Effector memory CD4-positive, alpha-beta T cell (primary cell): ENCODE data around the gene CLK2.
"Not testable (repeated sequence)": the region's sequence is repeated elsewhere in the genome, so short reads cannot be mapped to it uniquely, and the experiment has no call there.

ENCODE experiments used
- DNase-seq, 3 donors: peaks; one replicate each; pipeline ENCODE4 v3.0.0-alpha.2; 2020
- H3K27ac ChIP-seq: 2 replicates; pipeline ENCODE4 v1.7.0; 2013; ENCODE audit warnings: mild to moderate bottlenecking, low read length, moderate library complexity; ENCODE audit not compliant: insufficient read depth, poor library complexity, severe bottlenecking
- H3K27me3 ChIP-seq: replicated peaks from 2 replicates; pipeline ENCODE4 v1.7.0; 2013; ENCODE audit warnings: mild to moderate bottlenecking, low read length; ENCODE audit not compliant: insufficient read depth, control insufficient read depth, poor library complexity, severe bottlenecking
- H3K36me3 ChIP-seq: 2 replicates; pipeline ENCODE4 v1.7.0; 2013; ENCODE audit warnings: mild to moderate bottlenecking, low read length, moderate library complexity; ENCODE audit not compliant: control insufficient read depth, insufficient read depth
- H3K4me1 ChIP-seq: 2 replicates; pipeline ENCODE4 v1.7.0; 2013; ENCODE audit warnings: low read length, mild to moderate bottlenecking; ENCODE audit not compliant: control insufficient read depth, insufficient read depth, poor library complexity, severe bottlenecking
- H3K4me3 ChIP-seq: 2 replicates; pipeline ENCODE4 v1.7.0; 2013; ENCODE audit warnings: low read length, low read depth, mild to moderate bottlenecking; ENCODE audit not compliant: insufficient read depth, poor library complexity, severe bottlenecking
- H3K9me3 ChIP-seq: 2 replicates; pipeline ENCODE4 v1.7.0; 2013; ENCODE audit warnings: mild to moderate bottlenecking, low read length, moderate library complexity; ENCODE audit not compliant: control insufficient read depth

The CLK2 gene

GRCh38 chr1:155254228-155254713 lies 19.0 kb downstream of the CLK2 start:
- H3K4me3 ChIP-seq: no peak overlapping the region
- H3K36me3 ChIP-seq: peaks cover 18% of the 10 kb centered on the region
- H3K27ac ChIP-seq: no peak overlapping the region
- H3K27me3 ChIP-seq: no peaks in the 10 kb centered on the region
- H3K9me3 ChIP-seq: no peaks in the 10 kb centered on the region
- peaks cover 20% of the 10 kb centered on the region for H3K4me1 ChIP-seq
- no peak for DNase-seq

DNA sequence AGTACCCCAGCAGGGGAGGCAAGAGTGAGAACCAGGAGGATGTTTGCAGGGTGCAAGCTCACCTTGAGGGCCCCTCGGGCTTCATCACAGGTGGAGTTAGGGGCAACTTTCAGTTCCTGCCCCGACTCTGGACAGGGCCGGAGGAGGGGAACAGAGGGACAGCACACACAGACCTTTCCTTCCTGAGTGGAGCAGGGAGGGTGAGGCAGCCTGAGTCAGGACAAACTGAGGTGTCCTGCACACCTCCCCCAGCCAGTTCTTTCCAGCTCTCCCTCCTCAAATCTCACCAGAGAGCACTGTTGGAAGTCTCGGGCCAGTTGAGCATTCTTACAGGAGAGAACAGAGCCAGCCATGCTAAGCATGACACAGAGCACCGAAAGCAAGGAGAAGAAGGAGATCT lies 19.5 kb downstream of the CLK2 start:
- Histone ChIP-seq H3K27ac (no peak overlapping the region), H3K27me3 (no peaks in the 10 kb centered on the region)
- no peak for DNase-seq

DNA sequence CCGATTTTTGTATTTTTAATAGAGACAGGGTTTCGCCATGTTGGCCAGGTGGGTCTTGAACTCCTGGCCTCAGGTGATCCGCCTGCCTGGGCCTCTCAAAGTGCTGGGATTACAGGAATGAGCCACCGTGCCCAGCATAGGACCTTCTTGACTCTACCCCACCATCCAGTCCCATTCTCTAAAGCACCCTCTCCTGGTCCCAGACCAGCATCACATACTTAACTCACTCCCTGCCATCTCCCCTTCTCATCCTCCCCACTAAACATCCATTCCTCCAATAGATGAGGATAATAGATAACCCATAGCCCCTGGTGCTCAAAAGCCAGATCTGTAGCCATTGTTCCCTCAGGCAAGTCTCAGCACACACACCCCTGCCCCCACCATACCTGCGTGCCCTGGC lies 20.1 kb downstream of the CLK2 start:
- Histone ChIP-seq H3K27me3 (no peaks in the 10 kb centered on the region), H3K36me3 (peaks cover 14% of the 10 kb centered on the region), H3K9me3 (no peaks in the 10 kb centered on the region), H3K27ac (no peak overlapping the region), H3K4me3 (no peak overlapping the region), H3K4me1 (peaks cover 20% of the 10 kb centered on the region)
- DNase-seq: no peak

More for the DNA sequence above, 19.5 kb downstream of the CLK2 start:
- peaks cover 20% of the 10 kb centered on the region for H3K4me1 ChIP-seq
- no peak overlapping the region for H3K4me3 ChIP-seq
- peaks cover 18% of the 10 kb centered on the region for H3K36me3 ChIP-seq
- H3K9me3 ChIP-seq: no peaks in the 10 kb centered on the region

GRCh38 chr1:155251566-155251965 lies 21.7 kb downstream of the CLK2 start:
- Histone ChIP-seq H3K36me3 (peaks cover 5% of the 10 kb centered on the region), H3K27me3 (no peaks in the 10 kb centered on the region), H3K4me3 (no peak overlapping the region), H3K4me1 (peaks cover 20% of the 10 kb centered on the region), H3K27ac (no peak overlapping the region), H3K9me3 (no peaks in the 10 kb centered on the region)
- no peak for DNase-seq

- Histone ChIP-seq H3K36me3 (no peaks in the 10 kb centered on the region), H3K4me1 (peaks cover 18% of the 10 kb centered on the region), H3K27ac (no peak overlapping the region), H3K27me3 (no peaks in the 10 kb centered on the region), H3K4me3 (peak overlapping the region; percentile 52), H3K9me3 (no peaks in the 10 kb centered on the region)
- DNase-seq: peak; percentile 87 to 94 (median 93)
These were observed 22.5 kb downstream of the CLK2 start for GRCh38 chr1:155250633-155251449.

DNA sequence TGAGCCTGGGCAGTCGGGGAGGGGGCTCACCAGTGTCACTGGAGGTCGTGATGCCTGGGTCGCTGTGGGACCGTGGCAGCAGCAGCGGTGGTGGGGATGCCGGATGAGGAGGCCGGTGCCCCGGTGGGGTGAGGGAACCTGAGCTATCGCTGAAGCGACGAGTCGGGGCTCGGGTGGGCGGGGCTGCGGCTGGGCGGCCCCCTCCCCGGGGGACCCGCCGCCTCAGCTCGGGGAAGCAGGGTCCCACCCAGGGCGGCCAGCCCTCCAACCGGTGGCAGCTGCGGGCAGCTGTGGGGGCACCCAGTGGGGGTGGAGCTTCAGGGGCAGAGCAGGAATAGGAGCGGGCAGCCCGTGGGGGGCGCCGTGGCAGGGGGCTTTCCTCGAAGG lies 23.1 kb downstream of the CLK2 start:
- Histone ChIP-seq H3K4me1 (peaks cover 13% of the 10 kb centered on the region), H3K36me3 (no peaks in the 10 kb centered on the region), H3K9me3 (no peaks in the 10 kb centered on the region), H3K4me3 (peak overlapping the region; percentile 52), H3K27me3 (no peaks in the 10 kb centered on the region), H3K27ac (no peak overlapping the region)
- peak in 1 of 3 donors; percentile 7 for DNase-seq

GRCh38 chr1:155247667-155248553 lies 25.4 kb downstream of the CLK2 start:
- Histone ChIP-seq H3K27me3 (no peaks in the 10 kb centered on the region), H3K36me3 (no peaks in the 10 kb centered on the region), H3K4me3 (no peak overlapping the region), H3K9me3 (no peaks in the 10 kb centered on the region), H3K27ac (no peak overlapping the region), H3K4me1 (peaks cover 21% of the 10 kb centered on the region)
- no peak for DNase-seq

DNA sequence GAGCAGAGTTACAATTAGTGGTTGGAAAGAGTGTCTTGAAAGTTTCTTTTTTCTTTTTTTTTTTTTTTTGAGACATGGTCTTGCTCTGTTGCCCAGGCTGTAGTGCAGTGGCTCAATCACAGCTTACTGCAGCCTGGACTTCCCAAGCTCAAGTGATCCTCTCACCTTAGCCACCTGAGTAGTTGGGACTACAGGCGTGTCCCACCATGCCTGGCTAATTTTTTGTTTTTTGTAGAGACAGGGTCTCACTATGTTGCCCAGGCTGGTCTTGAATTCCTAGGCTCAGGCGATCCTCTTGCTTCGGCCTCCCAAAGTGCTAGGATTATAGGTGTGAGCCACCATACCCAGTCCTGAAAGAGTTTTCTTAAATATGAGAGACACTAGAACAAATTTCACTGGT lies 26.5 kb downstream of the CLK2 start:
- DNase-seq, H3K27me3 ChIP-seq, H3K36me3 ChIP-seq, H3K9me3 ChIP-seq, H3K27ac ChIP-seq, H3K4me3 ChIP-seq: not testable (repeated sequence)
- H3K4me1 ChIP-seq: peaks cover 21% of the 10 kb centered on the region

DNA sequence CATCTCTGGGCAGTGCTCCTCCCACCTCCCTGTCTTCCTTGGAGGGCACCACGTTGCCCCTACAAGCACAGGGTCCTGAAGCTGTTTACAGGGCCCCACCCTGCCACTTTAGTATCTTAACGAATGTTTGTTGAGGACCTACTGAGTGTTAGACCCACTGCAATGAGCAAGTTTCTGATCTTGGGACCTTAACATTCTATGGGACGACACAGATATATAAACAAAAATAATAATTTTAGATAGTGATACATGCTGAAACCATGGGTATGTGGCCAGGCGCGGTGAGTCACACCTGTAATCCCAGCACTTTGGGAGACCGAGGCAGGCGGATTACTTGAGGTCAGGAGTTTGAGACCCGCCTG lies 28.2 kb downstream of the CLK2 start:
- Histone ChIP-seq H3K27ac (peak overlapping the region; percentile 66), H3K4me3 (peak overlapping the region; percentile 63), H3K27me3 (no peaks in the 10 kb centered on the region), H3K9me3 (no peaks in the 10 kb centered on the region), H3K36me3 (no peaks in the 10 kb centered on the region), H3K4me1 (peaks cover 16% of the 10 kb centered on the region)
- DNase-seq: no peak
